Mucosa of descending colon (tissue), 3 donors: Measurements from ENCODE around the gene CDX1. TPM values are rescaled to one million over a fixed set of nuclear protein-coding genes. Genes with fewer than 3 reads are reported as not detected.

Experiments used
- ATAC-seq: fragments of 200-7000 bp; cut with Tn5 transposase; one replicate; pipeline ENCODE4 v1.9.1; 2020; ENCODE audit warnings: mild to moderate bottlenecking, moderate library complexity
- DNase-seq, 3 donors: peaks; one replicate each; pipeline ENCODE4 v3.0.0-alpha.2; 2020
- H3K36me3 ChIP-seq: fragments of 200-600 bp; one replicate; pipeline ENCODE4 v1.8.0; 2021; ENCODE audit warnings: low read depth, mild to moderate bottlenecking
- H3K4me1 ChIP-seq: fragments of 200-600 bp; one replicate; pipeline ENCODE4 v1.8.0; 2021; ENCODE audit warnings: low read depth, mild to moderate bottlenecking
- H3K4me3 ChIP-seq: fragments of 200-600 bp; one replicate; pipeline ENCODE4 v1.8.0; 2021; ENCODE audit warnings: mild to moderate bottlenecking
- H3K9me3 ChIP-seq: fragments of 200-600 bp; one replicate; pipeline ENCODE4 v1.8.0; 2021; ENCODE audit warnings: mild to moderate bottlenecking
- intact Hi-C, 2 donors: fragments of 100-400 bp; cut with DNase I in 1 of 2; cut with micrococcal nuclease in 1 of 2; formaldehyde crosslinking; loops; one replicate each; pipeline versions ENCODE4 v1.11.0 to v1.11.1; 2022; cut with DNase I, micrococcal nuclease
- total RNA-seq, 3 donors: library from RNA; stranded (reverse); fragmentation: NEBNext Ultra II Directional in 2 of 3; extraction: Animal tissue kit (Norgen Biotek cat#: 25700) in 2 of 3; gene quantifications; one replicate each; pipeline versions ENCODE4 v1.2.1 to v1.2.4, GENCODE V29; 2021 to 2023
- TF ChIP-seq, protein P1 (sequence below): fragments of 200-600 bp; IDR thresholded peaks from one replicate; pipeline ENCODE4 v1.8.0; 2022; ENCODE audit warnings: antibody characterized with exemption, mild to moderate bottlenecking
- donor health status: DM: no; HTN: no; CAD: no; lungs with moderate emphysema.
- donor health status: DM: no; HTN: no; CAD: no.
- donor health status: DM: no; HTN: yes; CAD: no.

CDX1 gene
- total RNA-seq, 3 donors from 2014 or later: 140 to 306 (median 302) TPM

GRCh38 chr5:150219861-150220260 is 53.3 kb downstream of the CDX1 start:
- TF ChIP-seq, protein P1, sequence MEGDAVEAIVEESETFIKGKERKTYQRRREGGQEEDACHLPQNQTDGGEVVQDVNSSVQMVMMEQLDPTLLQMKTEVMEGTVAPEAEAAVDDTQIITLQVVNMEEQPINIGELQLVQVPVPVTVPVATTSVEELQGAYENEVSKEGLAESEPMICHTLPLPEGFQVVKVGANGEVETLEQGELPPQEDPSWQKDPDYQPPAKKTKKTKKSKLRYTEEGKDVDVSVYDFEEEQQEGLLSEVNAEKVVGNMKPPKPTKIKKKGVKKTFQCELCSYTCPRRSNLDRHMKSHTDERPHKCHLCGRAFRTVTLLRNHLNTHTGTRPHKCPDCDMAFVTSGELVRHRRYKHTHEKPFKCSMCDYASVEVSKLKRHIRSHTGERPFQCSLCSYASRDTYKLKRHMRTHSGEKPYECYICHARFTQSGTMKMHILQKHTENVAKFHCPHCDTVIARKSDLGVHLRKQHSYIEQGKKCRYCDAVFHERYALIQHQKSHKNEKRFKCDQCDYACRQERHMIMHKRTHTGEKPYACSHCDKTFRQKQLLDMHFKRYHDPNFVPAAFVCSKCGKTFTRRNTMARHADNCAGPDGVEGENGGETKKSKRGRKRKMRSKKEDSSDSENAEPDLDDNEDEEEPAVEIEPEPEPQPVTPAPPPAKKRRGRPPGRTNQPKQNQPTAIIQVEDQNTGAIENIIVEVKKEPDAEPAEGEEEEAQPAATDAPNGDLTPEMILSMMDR: no peak
- ATAC-seq (no peak), DNase-seq (no peak)
- no peaks in the 10 kb centered on the region for H3K36me3 ChIP-seq
- no peak overlapping the region for H3K4me3 ChIP-seq
- H3K9me3 ChIP-seq: no peaks in the 10 kb centered on the region
- intact Hi-C loops: loop anchor here in 1 of 2 donors (2.0 kb wide), 1 partner anchor 59 kb away; no protein-coding TSS in a partner anchor
- H3K4me1 ChIP-seq: peaks cover 28% of the 10 kb centered on the region

DNA sequence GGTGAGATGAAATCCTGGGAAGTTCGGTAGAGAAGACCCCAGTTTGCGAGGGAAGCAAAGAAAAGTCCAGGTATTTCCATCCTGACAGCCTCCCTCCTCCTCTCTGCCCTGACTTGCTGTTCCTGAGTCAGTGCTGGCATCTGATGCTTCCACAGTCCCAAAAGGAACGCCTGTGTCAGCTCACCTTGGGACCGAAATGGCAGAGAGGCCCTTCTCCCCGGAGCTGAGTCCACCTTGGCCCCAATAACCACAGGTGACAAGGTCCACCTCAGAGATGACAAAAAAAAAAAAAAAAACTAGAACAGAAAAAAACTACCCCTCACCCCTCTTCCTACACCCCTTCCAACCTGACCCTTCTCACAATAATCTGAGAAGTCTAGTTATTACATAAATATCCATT is 54.9 kb downstream of the CDX1 start:
- no peaks in the 10 kb centered on the region for H3K36me3 ChIP-seq
- peaks cover 17% of the 10 kb centered on the region for H3K4me1 ChIP-seq
- H3K4me3 ChIP-seq: no peak overlapping the region
- intact Hi-C loops: no loop called here
- TF ChIP-seq, protein P1: no peak
- no peak for ATAC-seq
- no peak for DNase-seq
- no peaks in the 10 kb centered on the region for H3K9me3 ChIP-seq

DNA sequence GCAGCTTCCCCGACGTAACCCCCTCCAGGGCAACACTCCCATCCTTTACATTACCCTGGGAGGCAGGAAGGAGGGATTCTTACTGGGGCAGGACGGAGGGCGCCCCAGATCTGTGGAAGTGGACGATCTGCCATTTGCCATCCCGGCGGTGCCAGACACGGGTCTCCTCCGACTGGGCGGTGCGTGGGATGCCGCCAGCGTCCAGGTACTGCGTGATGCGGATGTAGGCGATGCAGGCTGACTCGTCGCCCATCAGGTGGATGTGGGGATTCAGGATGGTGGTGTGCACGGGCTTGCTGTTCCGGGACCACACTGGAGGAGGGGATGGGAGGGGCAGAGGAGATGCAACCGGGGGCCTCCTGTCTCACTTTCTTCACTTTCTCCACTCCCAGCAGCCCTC is 56.3 kb downstream of the CDX1 start:
- Histone ChIP-seq H3K4me3 (no peak overlapping the region), H3K36me3 (no peaks in the 10 kb centered on the region), H3K9me3 (no peaks in the 10 kb centered on the region), H3K4me1 (peaks cover 3% of the 10 kb centered on the region)
- ATAC-seq (no peak), DNase-seq (no peak)
- intact Hi-C loops: no loop called here
- TF ChIP-seq, protein P1: no peak

DNA sequence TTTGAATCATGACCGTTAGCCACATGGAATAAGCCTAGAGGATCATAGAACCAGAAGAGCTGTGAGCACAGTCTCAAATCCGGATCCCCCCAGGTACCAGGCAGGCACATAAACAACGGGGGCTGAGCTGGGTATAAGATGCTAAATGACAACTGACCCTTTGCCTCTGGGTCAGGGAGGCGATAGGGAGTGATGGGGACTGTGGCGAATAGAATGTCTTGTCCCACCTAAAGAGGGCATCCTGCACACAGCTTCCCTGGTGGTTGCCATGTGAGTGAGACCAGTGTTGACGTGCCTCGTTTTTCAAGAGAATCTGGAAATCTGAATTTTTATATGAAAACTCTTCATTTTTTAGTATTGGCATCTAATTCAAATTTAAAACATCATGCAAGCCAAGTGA is 56.9 kb downstream of the CDX1 start:
- TF ChIP-seq, protein P1: no peak
- no peak overlapping the region for H3K4me3 ChIP-seq
- no peaks in the 10 kb centered on the region for H3K36me3 ChIP-seq
- H3K4me1 ChIP-seq: no peaks in the 10 kb centered on the region
- no peak for DNase-seq
- H3K9me3 ChIP-seq: no peaks in the 10 kb centered on the region
- intact Hi-C loops: no loop called here
- no peak for ATAC-seq

DNA sequence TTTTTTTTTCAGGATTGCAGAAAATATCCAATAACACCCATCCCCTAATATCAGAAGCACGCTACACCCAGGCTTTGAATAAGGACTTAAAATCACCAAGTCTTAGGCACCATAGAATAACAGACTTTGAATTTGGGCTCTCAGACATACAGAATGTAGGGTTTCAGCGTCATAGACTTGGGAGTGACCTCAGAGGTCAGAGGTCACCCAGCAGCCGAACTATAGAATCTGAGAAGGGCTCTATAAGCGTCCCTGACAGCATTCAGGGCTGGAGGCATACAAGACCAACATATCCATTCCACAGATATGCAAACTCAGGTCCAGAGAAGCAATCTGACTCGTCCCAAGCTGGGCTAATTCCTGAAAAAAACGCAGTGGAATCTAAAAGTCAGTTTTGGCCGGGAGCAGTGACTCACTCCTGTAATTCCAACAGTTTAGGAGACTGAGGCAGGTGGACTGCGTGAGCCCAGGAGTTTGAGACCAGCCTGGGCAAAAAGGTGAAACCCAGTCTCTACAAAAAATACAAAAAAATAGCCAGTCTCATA is 58.0 kb downstream of the CDX1 start:
- DNase-seq (no peak), ATAC-seq (no peak)
- Histone ChIP-seq H3K9me3 (no peaks in the 10 kb centered on the region), H3K4me1 (no peaks in the 10 kb centered on the region), H3K4me3 (no peak overlapping the region), H3K36me3 (no peaks in the 10 kb centered on the region)
- TF ChIP-seq, protein P1: no peak
- intact Hi-C loops: no loop called here

DNA sequence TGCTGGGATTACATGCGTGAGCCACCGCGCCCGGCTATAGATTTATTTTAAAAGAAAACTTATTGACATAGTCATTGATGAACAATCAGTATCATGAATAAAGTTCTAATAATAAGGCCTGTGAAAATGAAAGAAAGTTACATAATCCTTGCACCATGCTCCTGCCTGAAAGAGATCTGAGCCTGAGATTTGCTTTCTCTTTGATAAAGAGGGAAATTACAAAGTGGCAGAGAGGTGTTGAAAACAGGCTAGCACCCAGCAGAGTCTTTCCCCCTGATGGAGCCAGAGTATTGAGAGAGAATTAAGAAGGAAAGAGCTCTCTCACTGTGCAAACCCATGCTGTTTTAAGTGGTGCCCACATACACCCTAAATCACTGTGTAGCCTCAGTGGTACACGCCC is 60.5 kb downstream of the CDX1 start:
- Histone ChIP-seq H3K4me3 (no peak overlapping the region), H3K9me3 (no peaks in the 10 kb centered on the region), H3K36me3 (no peaks in the 10 kb centered on the region), H3K4me1 (no peaks in the 10 kb centered on the region)
- intact Hi-C loops: no loop called here
- TF ChIP-seq, protein P1: no peak
- DNase-seq (no peak), ATAC-seq (no peak)
